ENCODE measurements around the gene DPP6.

- TF ChIP-seq CTCF (IDR thresholded peaks at IDR 0.05; ENCODE audit: insufficient read depth, low read depth, low read length) (no peak), EZH2 (IDR thresholded peaks at IDR 0.05; ENCODE audit: insufficient read depth, low read length) (no peak)
Observed at GRCh38 chr7:154726368-154726767, 674.2 kb downstream of the DPP6 start.
